BJ (cell line): ENCODE results near the gene PYY. TPM values are rescaled to one million over a fixed set of nuclear protein-coding genes. Genes with fewer than 3 reads are reported as not detected.

Experiments used
- CTCF ChIA-PET: fragments of 350-600 bp; formaldehyde crosslinking; extraction: SDS; loops from one replicate; lab custom pipeline; 2021; ENCODE audit warnings: antibody characterized with exemption, inconsistent platforms; lab: Yijun Ruan, JAX
- POLR2A ChIA-PET: fragments of 300-600 bp; sonication (Branson Sonifier 250); formaldehyde crosslinking; extraction: SDS; loops from one replicate; lab custom pipeline; 2021; ENCODE audit warnings: antibody characterized with exemption; lab: Charles Lee
- DNase-seq: peaks from one replicate; pipeline ENCODE4 v3.0.0-alpha.2; 2011; ENCODE audit warnings: low read depth
- H3K27me3 ChIP-seq: 2 replicates; pipeline ENCODE4 v1.6.0; 2011; ENCODE audit warnings: low read length; ENCODE audit not compliant: control insufficient read depth, insufficient read depth
- H3K36me3 ChIP-seq: 2 replicates; pipeline ENCODE4 v1.5.1; 2011; ENCODE audit warnings: low read length; ENCODE audit not compliant: control insufficient read depth, insufficient read depth
- H3K4me3 ChIP-seq: 2 replicates; pipeline ENCODE4 v1.5.1; 2011; ENCODE audit warnings: low read depth, mild to moderate bottlenecking, control low read depth, low read length
- polyA plus RNA-seq: library from polyadenylated mRNA; depleted of rRNA; stranded (reverse); fragments of >200 nt; gene quantifications from 2 replicates; pipeline ENCODE4 v1.2.3, GENCODE V29; 2011
- TF ChIP-seq, protein P1 (sequence below): IDR thresholded peaks from 2 replicates; pipeline ENCODE4 v1.5.1; 2011; ENCODE audit warnings: low read depth, mild to moderate bottlenecking, control low read depth, inconsistent platforms, low read length, moderate library complexity; ENCODE audit not compliant: insufficient read depth

PYY gene
- polyA plus RNA-seq, 1 experiment = not detected

DNA sequence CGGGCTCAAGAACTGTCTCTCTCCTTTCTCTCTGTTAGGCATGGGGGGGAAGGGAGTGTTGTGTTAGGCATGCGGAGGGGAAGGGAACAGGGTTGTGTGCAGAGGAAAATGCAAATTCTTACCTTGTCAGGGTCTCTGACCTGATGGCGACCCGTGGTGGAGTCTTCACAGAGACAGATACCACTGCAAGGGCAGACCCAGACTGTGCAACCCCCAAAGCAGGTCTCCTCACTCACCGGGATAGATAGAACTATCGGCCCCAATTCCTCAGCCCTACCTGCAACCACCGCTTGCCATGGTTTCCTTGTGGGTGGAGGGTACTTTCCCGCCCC lies 36.8 kb downstream of the PYY start:
- Histone ChIP-seq H3K36me3 (no peaks in the 10 kb centered on the region), H3K4me3 (no peak overlapping the region), H3K27me3 (peaks cover 16% of the 10 kb centered on the region)
- ChIA-PET CTCF (interaction anchor here (1.0 to 1.9 kb wide), 3 partner anchors 9 to 26 kb away, joined by 3 to 5 read pairs (median 4); partner anchors contain the start of genes MPP2 and PPY), POLR2A (no interaction called here)
- no peak for DNase-seq
- TF ChIP-seq, protein P1, sequence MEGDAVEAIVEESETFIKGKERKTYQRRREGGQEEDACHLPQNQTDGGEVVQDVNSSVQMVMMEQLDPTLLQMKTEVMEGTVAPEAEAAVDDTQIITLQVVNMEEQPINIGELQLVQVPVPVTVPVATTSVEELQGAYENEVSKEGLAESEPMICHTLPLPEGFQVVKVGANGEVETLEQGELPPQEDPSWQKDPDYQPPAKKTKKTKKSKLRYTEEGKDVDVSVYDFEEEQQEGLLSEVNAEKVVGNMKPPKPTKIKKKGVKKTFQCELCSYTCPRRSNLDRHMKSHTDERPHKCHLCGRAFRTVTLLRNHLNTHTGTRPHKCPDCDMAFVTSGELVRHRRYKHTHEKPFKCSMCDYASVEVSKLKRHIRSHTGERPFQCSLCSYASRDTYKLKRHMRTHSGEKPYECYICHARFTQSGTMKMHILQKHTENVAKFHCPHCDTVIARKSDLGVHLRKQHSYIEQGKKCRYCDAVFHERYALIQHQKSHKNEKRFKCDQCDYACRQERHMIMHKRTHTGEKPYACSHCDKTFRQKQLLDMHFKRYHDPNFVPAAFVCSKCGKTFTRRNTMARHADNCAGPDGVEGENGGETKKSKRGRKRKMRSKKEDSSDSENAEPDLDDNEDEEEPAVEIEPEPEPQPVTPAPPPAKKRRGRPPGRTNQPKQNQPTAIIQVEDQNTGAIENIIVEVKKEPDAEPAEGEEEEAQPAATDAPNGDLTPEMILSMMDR = no peak

DNA sequence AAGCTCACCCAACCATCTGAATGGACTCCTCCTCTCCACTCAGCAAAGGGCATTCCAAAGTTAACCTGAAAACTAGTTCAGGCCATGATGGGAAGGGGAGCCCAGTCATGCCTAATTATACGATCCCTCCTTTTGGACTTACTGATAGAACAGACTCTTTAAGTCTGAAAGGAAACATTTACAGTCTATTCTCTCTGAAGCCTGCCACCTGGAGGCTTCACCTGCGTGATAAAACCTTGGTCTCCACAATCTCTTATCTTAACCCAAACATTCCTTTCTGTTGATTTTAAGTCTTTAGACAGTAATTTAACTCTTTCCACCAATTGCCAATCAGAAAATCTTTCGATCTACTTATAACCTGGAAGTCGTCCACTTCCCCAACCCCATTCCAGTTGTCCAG lies 37.4 kb downstream of the PYY start:
- Histone ChIP-seq H3K36me3 (no peaks in the 10 kb centered on the region), H3K4me3 (no peak overlapping the region), H3K27me3 (peaks cover 16% of the 10 kb centered on the region)
- POLR2A ChIA-PET = no interaction called here
- TF ChIP-seq, protein P1 = no peak
- CTCF ChIA-PET = interaction anchor here (1.9 kb wide), 1 partner anchor 27 kb away, joined by 5 read pairs; the partner anchor contains the start of gene PPY
- DNase-seq = no peak

DNA sequence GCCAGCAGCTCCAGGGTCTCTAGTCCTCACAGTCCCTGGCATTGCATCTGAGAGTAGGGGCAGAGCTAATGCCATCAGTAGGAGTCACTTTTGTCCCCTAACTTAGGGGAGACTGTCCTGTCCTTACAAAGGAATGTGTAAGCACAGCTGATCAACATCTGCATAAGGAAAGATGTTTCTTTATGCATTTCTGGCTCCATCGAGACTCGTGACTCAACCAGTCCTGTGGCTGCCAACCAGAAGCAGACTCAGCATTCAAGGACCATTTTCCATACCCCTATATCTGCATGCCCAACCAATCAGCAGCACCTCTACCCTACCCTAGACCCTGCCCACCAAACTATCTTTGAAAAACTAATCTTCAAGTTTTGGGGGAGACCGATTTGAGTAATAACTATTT lies 38.2 kb downstream of the PYY start:
- CTCF ChIA-PET = interaction anchor here (0.7 to 3.1 kb wide), 2 partner anchors 37 to 113 kb away, joined by 3 to 14 read pairs; no protein-coding TSS in a partner anchor
- Histone ChIP-seq H3K36me3 (no peaks in the 10 kb centered on the region), H3K4me3 (no peak overlapping the region), H3K27me3 (peaks cover 14% of the 10 kb centered on the region)
- POLR2A ChIA-PET = interaction anchor here (0.5 kb wide), 1 partner anchor 222 kb away, joined by 4 read pairs; no protein-coding TSS in a partner anchor
- no peak for DNase-seq
- TF ChIP-seq, protein P1 = no peak

DNA sequence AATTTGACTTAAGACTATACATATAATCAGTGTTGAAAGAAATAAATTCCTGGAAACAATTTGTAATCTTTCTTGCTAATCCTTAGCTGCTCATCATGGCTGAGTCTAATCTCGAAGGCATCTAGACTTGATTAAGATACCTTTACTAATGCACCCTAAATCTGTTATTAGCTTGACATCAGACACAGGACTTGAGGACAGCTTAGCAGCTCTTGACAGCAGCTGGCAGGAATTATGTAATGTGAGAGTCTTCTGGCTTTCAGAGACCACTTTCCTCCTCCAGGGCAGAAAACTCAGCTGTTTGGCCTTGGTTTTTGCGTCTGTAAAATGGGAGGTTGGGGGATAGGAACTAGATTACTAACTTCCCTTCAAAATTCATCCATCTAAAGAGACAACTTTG lies 39.3 kb downstream of the PYY start:
- Histone ChIP-seq H3K4me3 (no peak overlapping the region), H3K36me3 (no peaks in the 10 kb centered on the region), H3K27me3 (peaks cover 16% of the 10 kb centered on the region)
- ChIA-PET POLR2A (no interaction called here), CTCF (interaction anchor here (0.7 to 3.1 kb wide), 6 partner anchors 10 to 127 kb away, joined by 3 to 14 read pairs (median 4); no protein-coding TSS in a partner anchor)
- TF ChIP-seq, protein P1 = no peak
- no peak for DNase-seq

DNA sequence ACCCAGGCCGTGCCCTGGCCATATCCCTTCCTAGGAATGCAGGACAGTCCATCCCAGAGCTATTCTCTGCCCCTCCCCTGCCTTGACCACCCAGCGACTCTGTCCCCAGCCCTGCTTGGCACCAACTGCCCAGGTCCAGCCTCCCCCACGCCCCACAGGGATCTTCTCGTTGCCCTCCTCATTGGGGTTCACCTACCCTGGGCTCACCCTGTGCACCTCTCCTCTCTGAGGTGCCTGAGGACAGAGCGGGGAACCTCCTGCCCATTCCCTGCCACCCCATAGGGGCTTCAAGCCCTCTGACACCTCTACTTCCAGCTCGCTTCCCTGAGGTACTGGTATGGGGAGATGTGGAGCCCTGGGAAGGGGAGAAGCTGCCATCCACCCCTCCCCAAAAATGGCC lies 40.2 kb downstream of the PYY start:
- Histone ChIP-seq H3K27me3 (peaks cover 16% of the 10 kb centered on the region), H3K36me3 (no peaks in the 10 kb centered on the region), H3K4me3 (no peak overlapping the region)
- ChIA-PET POLR2A (no interaction called here), CTCF (interaction anchor here (1.1 to 3.1 kb wide), 3 partner anchors 9 to 36 kb away, joined by 4 to 14 read pairs (median 4); no protein-coding TSS in a partner anchor)
- DNase-seq = no peak
- TF ChIP-seq, protein P1 = no peak
